ENCODE data around the gene SPON1. TPM values are rescaled to one million over a fixed set of nuclear protein-coding genes. Genes with fewer than 3 reads are reported as not detected.

SPON1 gene
- total RNA-seq, 1 experiment from 2014 or later: 46.9 TPM

GRCh38 chr11:14240951-14241350 is 278.4 kb downstream of the SPON1 start:
- H3K4me1 ChIP-seq: no peaks in the 10 kb centered on the region
- no TSS peak for BruUV-seq (replicated peaks)
- no peak for TF ChIP-seq CTCF (IDR thresholded peaks at IDR 0.05; ENCODE audit: insufficient read depth in 1 of 2, low read depth in 1 of 2, low read length in 1 of 2, severe bottlenecking in 1 of 2, unreplicated experiment in 1 of 2)
- H3K9me3 Mint-ChIP-seq (ENCODE audit: unreplicated experiment): no peaks in the 10 kb centered on the region
- H3K27me3 ChIP-seq (replicated peaks; ENCODE audit: control insufficient read depth, insufficient read depth, low read length): no peaks in the 10 kb centered on the region
- H3K4me3 Mint-ChIP-seq (ENCODE audit: unreplicated experiment): no peak overlapping the region
- no peaks in the 10 kb centered on the region for H3K9me3 ChIP-seq
- H3K27ac Mint-ChIP-seq (ENCODE audit: unreplicated experiment): no peak overlapping the region
- DNase-seq: no peak
- peaks cover 7% of the 10 kb centered on the region for H3K4me1 Mint-ChIP-seq (ENCODE audit: low read depth, unreplicated experiment)
- POLR2A ChIA-PET: no interaction called here
- no peaks in the 10 kb centered on the region for H3K27me3 Mint-ChIP-seq (ENCODE audit: insufficient read depth, unreplicated experiment)
- H3K4me3 ChIP-seq (ENCODE audit: low read depth, low read length): no peak overlapping the region
- H3K36me3 Mint-ChIP-seq (ENCODE audit: insufficient read depth, unreplicated experiment): no peaks in the 10 kb centered on the region
- intact Hi-C loops (cut with micrococcal nuclease; ENCODE audit: unreplicated experiment): no loop called here
- H3K36me3 ChIP-seq (ENCODE audit: control insufficient read depth, insufficient read depth, low read length): no peaks in the 10 kb centered on the region
- CTCF ChIA-PET: no interaction called here

GRCh38 chr11:14242187-14242586 is 279.7 kb downstream of the SPON1 start:
- no peak overlapping the region for H3K4me3 Mint-ChIP-seq (ENCODE audit: unreplicated experiment)
- H3K36me3 ChIP-seq (ENCODE audit: control insufficient read depth, insufficient read depth, low read length): no peaks in the 10 kb centered on the region
- H3K4me1 Mint-ChIP-seq (ENCODE audit: low read depth, unreplicated experiment): no peaks in the 10 kb centered on the region
- no peaks in the 10 kb centered on the region for H3K4me1 ChIP-seq
- no peaks in the 10 kb centered on the region for H3K27me3 Mint-ChIP-seq (ENCODE audit: insufficient read depth, unreplicated experiment)
- H3K9me3 ChIP-seq: no peaks in the 10 kb centered on the region
- H3K27me3 ChIP-seq (replicated peaks; ENCODE audit: control insufficient read depth, insufficient read depth, low read length): no peaks in the 10 kb centered on the region
- H3K36me3 Mint-ChIP-seq (ENCODE audit: insufficient read depth, unreplicated experiment): no peaks in the 10 kb centered on the region
- intact Hi-C loops (cut with micrococcal nuclease; ENCODE audit: unreplicated experiment): no loop called here
- no peak for DNase-seq
- POLR2A ChIA-PET: interaction anchor here (0.6 kb wide), 1 partner anchor 86 kb away, joined by 6 read pairs; no protein-coding TSS in a partner anchor
- H3K4me3 ChIP-seq (ENCODE audit: low read depth, low read length): no peak overlapping the region
- H3K9me3 Mint-ChIP-seq (ENCODE audit: unreplicated experiment): no peaks in the 10 kb centered on the region
- no peak for TF ChIP-seq CTCF (IDR thresholded peaks at IDR 0.05; ENCODE audit: insufficient read depth in 1 of 2, low read depth in 1 of 2, low read length in 1 of 2, severe bottlenecking in 1 of 2, unreplicated experiment in 1 of 2)
- no TSS peak for BruUV-seq (replicated peaks)
- no peak overlapping the region for H3K27ac Mint-ChIP-seq (ENCODE audit: unreplicated experiment)
- CTCF ChIA-PET: no interaction called here

GRCh38 chr11:14242733-14243132 is 280.2 kb downstream of the SPON1 start:
- TF ChIP-seq CTCF (IDR thresholded peaks at IDR 0.05; ENCODE audit: insufficient read depth in 1 of 2, low read depth in 1 of 2, low read length in 1 of 2, severe bottlenecking in 1 of 2, unreplicated experiment in 1 of 2): no peak
- Mint-ChIP-seq H3K9me3 (ENCODE audit: unreplicated experiment) (no peaks in the 10 kb centered on the region), H3K4me1 (ENCODE audit: low read depth, unreplicated experiment) (no peaks in the 10 kb centered on the region), H3K4me3 (ENCODE audit: unreplicated experiment) (no peak overlapping the region), H3K27me3 (ENCODE audit: insufficient read depth, unreplicated experiment) (no peaks in the 10 kb centered on the region), H3K27ac (ENCODE audit: unreplicated experiment) (no peak overlapping the region), H3K36me3 (ENCODE audit: insufficient read depth, unreplicated experiment) (no peaks in the 10 kb centered on the region)
- H3K4me1 ChIP-seq: no peaks in the 10 kb centered on the region
- DNase-seq: no peak
- H3K27me3 ChIP-seq (replicated peaks; ENCODE audit: control insufficient read depth, insufficient read depth, low read length): no peaks in the 10 kb centered on the region
- no TSS peak for BruUV-seq (replicated peaks)
- no peaks in the 10 kb centered on the region for H3K9me3 ChIP-seq
- ChIA-PET POLR2A (no interaction called here), CTCF (no interaction called here)
- H3K36me3 ChIP-seq (ENCODE audit: control insufficient read depth, insufficient read depth, low read length): no peaks in the 10 kb centered on the region
- intact Hi-C loops (cut with micrococcal nuclease; ENCODE audit: unreplicated experiment): no loop called here
- no peak overlapping the region for H3K4me3 ChIP-seq (ENCODE audit: low read depth, low read length)
